ENCODE results near the gene ATP12A. TPM values are rescaled to one million over a fixed set of nuclear protein-coding genes. Genes with fewer than 3 reads are reported as not detected.

Gene ATP12A
- total RNA-seq, 4 donors from 2014 or later: not detected

- Histone ChIP-seq H3K27ac (no peak overlapping the region), H3K4me3 (no peak overlapping the region), H3K27me3 (no peaks in the 10 kb centered on the region), H3K36me3 (no peaks in the 10 kb centered on the region), H3K4me1 (no peaks in the 10 kb centered on the region), H3K9me3 (no peaks in the 10 kb centered on the region)
- DNase-seq: no peak
- intact Hi-C loops (cut with DNase I; ENCODE audit: low total_unique reads): no loop called here
- TF ChIP-seq POLR2A (IDR thresholded peaks at IDR 0.05): no peak
- no peak for TF ChIP-seq CTCF (IDR thresholded peaks at IDR 0.05)
Observed at GRCh38 chr13:24709186-24709913, 29.1 kb downstream of the ATP12A start.

- TF ChIP-seq CTCF (IDR thresholded peaks at IDR 0.05): no peak
- no peak for TF ChIP-seq POLR2A (IDR thresholded peaks at IDR 0.05)
- no peaks in the 10 kb centered on the region for H3K27me3 ChIP-seq
- no peaks in the 10 kb centered on the region for H3K36me3 ChIP-seq
- no peaks in the 10 kb centered on the region for H3K9me3 ChIP-seq
- intact Hi-C loops (cut with DNase I; ENCODE audit: low total_unique reads): no loop called here
- H3K4me3 ChIP-seq: no peak overlapping the region
- H3K27ac ChIP-seq: no peak overlapping the region
- no peaks in the 10 kb centered on the region for H3K4me1 ChIP-seq
- DNase-seq: no peak
Observed at GRCh38 chr13:24713022-24713421, 32.8 kb downstream of the ATP12A start.

GRCh38 chr13:24716011-24716410 lies 35.8 kb downstream of the ATP12A start:
- no peak for DNase-seq
- intact Hi-C loops (cut with DNase I; ENCODE audit: low total_unique reads): no loop called here
- no peak for TF ChIP-seq POLR2A (IDR thresholded peaks at IDR 0.05)
- no peak for TF ChIP-seq CTCF (IDR thresholded peaks at IDR 0.05)
- Histone ChIP-seq H3K4me1 (no peaks in the 10 kb centered on the region), H3K27ac (no peak overlapping the region), H3K4me3 (no peak overlapping the region), H3K36me3 (no peaks in the 10 kb centered on the region), H3K27me3 (no peaks in the 10 kb centered on the region), H3K9me3 (no peaks in the 10 kb centered on the region)

GRCh38 chr13:24716446-24716845 lies 36.2 kb downstream of the ATP12A start:
- Histone ChIP-seq H3K27ac (no peak overlapping the region), H3K9me3 (no peaks in the 10 kb centered on the region), H3K27me3 (no peaks in the 10 kb centered on the region), H3K4me3 (no peak overlapping the region), H3K36me3 (no peaks in the 10 kb centered on the region), H3K4me1 (no peaks in the 10 kb centered on the region)
- TF ChIP-seq CTCF (IDR thresholded peaks at IDR 0.05): no peak
- no peak for TF ChIP-seq POLR2A (IDR thresholded peaks at IDR 0.05)
- intact Hi-C loops (cut with DNase I; ENCODE audit: low total_unique reads): no loop called here
- DNase-seq: no peak

GRCh38 chr13:24717217-24717616 lies 37.0 kb downstream of the ATP12A start:
- no peak overlapping the region for H3K27ac ChIP-seq
- intact Hi-C loops (cut with DNase I; ENCODE audit: low total_unique reads): no loop called here
- no peaks in the 10 kb centered on the region for H3K27me3 ChIP-seq
- no peaks in the 10 kb centered on the region for H3K9me3 ChIP-seq
- no peak for TF ChIP-seq POLR2A (IDR thresholded peaks at IDR 0.05)
- TF ChIP-seq CTCF (IDR thresholded peaks at IDR 0.05): no peak
- no peaks in the 10 kb centered on the region for H3K36me3 ChIP-seq
- H3K4me3 ChIP-seq: no peak overlapping the region
- no peak for DNase-seq
- no peaks in the 10 kb centered on the region for H3K4me1 ChIP-seq
